ENCODE data around the gene MLN. TPM values are rescaled to one million over a fixed set of nuclear protein-coding genes. Genes with fewer than 3 reads are reported as not detected.

MLN gene
- total and polyA plus RNA-seq, 2 donors (not counting 3 experiments of a cell fraction or from before 2014, with no cell fraction given) = not detected

- CTCF ChIA-PET = interaction anchor here (1.6 kb wide), 1 partner anchor 57 kb away, joined by 3 read pairs; no protein-coding TSS in a partner anchor
- Histone ChIP-seq H3K4me2 (ENCODE audit: insufficient read depth, low read length) (no peak overlapping the region), H3K36me3 (ENCODE audit: control insufficient read depth in 2 of 2, extremely low read depth in 1 of 2, insufficient read depth in 2 of 2, low read length in 2 of 2) (no peaks in the 10 kb centered on the region), H3K4me3 (replicated peaks in 1 of 3; ENCODE audit: insufficient read depth in 1 of 3, low read depth in 1 of 3, low read length in 3 of 3) (no peak overlapping the region), H3K79me2 (ENCODE audit: control insufficient read depth, insufficient read depth, low read length) (no peaks in the 10 kb centered on the region), H3K27ac (ENCODE audit: insufficient read depth, low read depth, low read length) (no peak overlapping the region), H3K9ac (replicated peaks; ENCODE audit: extremely low read depth, insufficient read depth, low read length) (no peak overlapping the region), H3K9me1 (replicated peaks; ENCODE audit: control insufficient read depth, extremely low read depth, insufficient read depth, low read length) (no peaks in the 10 kb centered on the region), H2AFZ (ENCODE audit: low read depth, low read length) (no peak overlapping the region), H3K27me3 (ENCODE audit: control insufficient read depth in 2 of 2, insufficient read depth in 2 of 2, low read length in 2 of 2) (peaks cover 19 to 20% of the 10 kb centered on the region in 2 experiments), H4K20me1 (replicated peaks; ENCODE audit: control insufficient read depth, extremely low read depth, insufficient read depth, low read length) (no peaks in the 10 kb centered on the region), H3K4me1 (ENCODE audit: control insufficient read depth, extremely low read depth, insufficient read depth, low read length) (peaks cover 6% of the 10 kb centered on the region), H3K9me3 (replicated peaks; ENCODE audit: control insufficient read depth, insufficient read depth, low read length) (no peaks in the 10 kb centered on the region)
- TF ChIP-seq FOS (IDR thresholded peaks at IDR 0.05; ENCODE audit: borderline replicate concordance, insufficient read depth, low read length) (no peak), MAX (IDR thresholded peaks at IDR 0.05; ENCODE audit: insufficient read depth, insufficient read length) (no peak), MYC (IDR thresholded peaks at IDR 0.05; ENCODE audit: low read depth, low read length) (no peak), EZH2 (IDR thresholded peaks at IDR 0.05; ENCODE audit: borderline replicate concordance, low read depth, low read length, severe bottlenecking) (no peak), POLR2A (IDR thresholded peaks at IDR 0.05; ENCODE audit: low read depth, low read length) (no peak), POLR2AphosphoS5 (IDR thresholded peaks at IDR 0.05; ENCODE audit: insufficient read depth, low read depth, low read length) (no peak), GATA2 (IDR thresholded peaks at IDR 0.05; ENCODE audit: insufficient read depth, insufficient read length, low read depth, low read length) (no peak), JUN (IDR thresholded peaks at IDR 0.05; ENCODE audit: borderline replicate concordance, insufficient read depth, insufficient read length, low read depth) (no peak)
- TF ChIP-seq, protein P1, sequence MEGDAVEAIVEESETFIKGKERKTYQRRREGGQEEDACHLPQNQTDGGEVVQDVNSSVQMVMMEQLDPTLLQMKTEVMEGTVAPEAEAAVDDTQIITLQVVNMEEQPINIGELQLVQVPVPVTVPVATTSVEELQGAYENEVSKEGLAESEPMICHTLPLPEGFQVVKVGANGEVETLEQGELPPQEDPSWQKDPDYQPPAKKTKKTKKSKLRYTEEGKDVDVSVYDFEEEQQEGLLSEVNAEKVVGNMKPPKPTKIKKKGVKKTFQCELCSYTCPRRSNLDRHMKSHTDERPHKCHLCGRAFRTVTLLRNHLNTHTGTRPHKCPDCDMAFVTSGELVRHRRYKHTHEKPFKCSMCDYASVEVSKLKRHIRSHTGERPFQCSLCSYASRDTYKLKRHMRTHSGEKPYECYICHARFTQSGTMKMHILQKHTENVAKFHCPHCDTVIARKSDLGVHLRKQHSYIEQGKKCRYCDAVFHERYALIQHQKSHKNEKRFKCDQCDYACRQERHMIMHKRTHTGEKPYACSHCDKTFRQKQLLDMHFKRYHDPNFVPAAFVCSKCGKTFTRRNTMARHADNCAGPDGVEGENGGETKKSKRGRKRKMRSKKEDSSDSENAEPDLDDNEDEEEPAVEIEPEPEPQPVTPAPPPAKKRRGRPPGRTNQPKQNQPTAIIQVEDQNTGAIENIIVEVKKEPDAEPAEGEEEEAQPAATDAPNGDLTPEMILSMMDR (IDR thresholded peaks at IDR 0.05; ENCODE audit: extremely low read depth in 1 of 2, insufficient read depth in 1 of 2, low read depth in 1 of 2, low read length in 2 of 2) = no peak
- FAIRE-seq (no peak), DNase-seq (ENCODE audit: low read depth, low spot score) (no peak)
- dilution Hi-C loops (cut with MboI; ENCODE audit: extremely low pct_ligation_motif_present, low sequenced_read_pairs) = no loop called here
- intact Hi-C loops (cut with micrococcal nuclease) = no loop called here
- POLR2A ChIA-PET = no interaction called here
- BruUV-seq (replicated peaks) = no TSS peak
Measured at GRCh38 chr6:33826537-33826936, 22.7 kb upstream of the MLN start.
